H1 (cell line): ENCODE results near the gene CEP135.

Experiments used
- CTBP2 ChIP-seq: IDR thresholded peaks from 2 replicates; pipeline ENCODE4 v1.7.0; 2011; ENCODE audit warnings: borderline replicate concordance, mild to moderate bottlenecking, moderate library complexity, mixed read lengths, low read length; ENCODE audit not compliant: insufficient read depth, insufficient read length
- CTCF ChIP-seq, 3 experiments: IDR thresholded peaks; 1 replicate in 2 of 3; 2 replicates in 1 of 3; pipeline versions ENCODE4 v1.5.1 to v1.6.1; 2011; ENCODE audit warnings: low read length in 3 of 3, mild to moderate bottlenecking in 3 of 3, inconsistent platforms in 2 of 3, low read depth in 1 of 3, moderate library complexity in 1 of 3; ENCODE audit not compliant: insufficient read depth in 1 of 3; ENCODE audit errors: control extremely low read depth in 1 of 3
- JUND ChIP-seq: IDR thresholded peaks from 2 replicates; pipeline ENCODE4 v1.6.1; 2011; ENCODE audit warnings: mild to moderate bottlenecking, improper control_type of control experiment, low read length
- NRF1 ChIP-seq: IDR thresholded peaks from 2 replicates; pipeline ENCODE4 v1.6.1; 2011; ENCODE audit warnings: mild to moderate bottlenecking, low read depth, low read length, improper control_type of control experiment
- POU5F1 ChIP-seq: IDR thresholded peaks from 2 replicates; pipeline ENCODE4 v1.6.1; 2011; ENCODE audit warnings: low read depth, mild to moderate bottlenecking, low read length, moderate library complexity
- RAD21 ChIP-seq, 2 experiments: IDR thresholded peaks in 1 of 2; conservative IDR thresholded peaks in 1 of 2; 2 replicates each; pipeline ENCODE4 v1.6.1; 2011; ENCODE audit warnings: low read depth in 2 of 2, low read length in 2 of 2, improper control_type of control experiment in 1 of 2, inconsistent platforms in 1 of 2, mild to moderate bottlenecking in 1 of 2, moderate library complexity in 1 of 2
- TCF12 ChIP-seq: IDR thresholded peaks from 2 replicates; pipeline ENCODE4 v1.6.1; 2011; ENCODE audit warnings: low read depth, mild to moderate bottlenecking, low read length
- YY1 ChIP-seq: IDR thresholded peaks from 2 replicates; pipeline ENCODE4 v1.6.1; 2011; ENCODE audit warnings: low read depth, mild to moderate bottlenecking, low read length

GRCh38 chr4:55910140-55910539, 38.6 kb upstream of the CEP135 start:
- no peak for TF ChIP-seq RAD21 (IDR thresholded peaks at IDR 0.05 in 1 of 2, conservative IDR thresholded peaks at IDR 0.05 in 1 of 2; ENCODE audit: low read depth in 2 of 2, low read length in 2 of 2)
- no peak for TF ChIP-seq TCF12
- no peak for TF ChIP-seq POU5F1
- TF ChIP-seq CTCF (IDR thresholded peaks at IDR 0.05; ENCODE audit: control extremely low read depth in 1 of 3, insufficient read depth in 1 of 3, low read depth in 1 of 3, low read length in 3 of 3): no peak
- TF ChIP-seq NRF1: no peak
- no peak for TF ChIP-seq YY1
- TF ChIP-seq CTBP2: no peak
- no peak for TF ChIP-seq JUND
